GM10248 (cell line): ENCODE measurements around the gene MAP2K7.
"Not testable (repeated sequence)": the region's sequence is repeated elsewhere in the genome, so short reads cannot be mapped to it uniquely, and the experiment has no call there.

Source experiments
- CTCF ChIA-PET: fragments of 300-600 bp; sonication (Branson Sonifier 250); formaldehyde crosslinking; extraction: SDS; loops from one replicate; lab custom pipeline; 2021; ENCODE audit warnings: antibody characterized with exemption; lab: Yijun Ruan, JAX
- POLR2A ChIA-PET: fragments of 350-650 bp; sonication (Branson Sonifier 250); formaldehyde crosslinking; extraction: SDS; loops from one replicate; lab custom pipeline; 2020; ENCODE audit warnings: antibody characterized with exemption; lab: Yijun Ruan, JAX
- DNase-seq: peaks from one replicate; pipeline ENCODE4 v3.0.0; 2012; ENCODE audit errors: extremely low spot score
- TF ChIP-seq, protein P1 (sequence below): IDR thresholded peaks from 2 replicates; pipeline ENCODE4 v1.5.1; 2012; ENCODE audit warnings: mild to moderate bottlenecking, low read depth; ENCODE audit errors: extremely low read depth, missing control alignments, control extremely low read depth

MAP2K7 gene

GRCh38 chr19:7883796-7884570, 19.7 kb upstream of the MAP2K7 start:
- CTCF ChIA-PET, result interaction anchor here (5.3 kb wide), 1 partner anchor 15 kb away, joined by 25 read pairs; no protein-coding TSS in a partner anchor
- POLR2A ChIA-PET, result interaction anchor here (0.7 kb wide), 1 partner anchor 15 kb away, joined by 7 read pairs; no protein-coding TSS in a partner anchor
- DNase-seq, result no peak
- TF ChIP-seq, protein P1, sequence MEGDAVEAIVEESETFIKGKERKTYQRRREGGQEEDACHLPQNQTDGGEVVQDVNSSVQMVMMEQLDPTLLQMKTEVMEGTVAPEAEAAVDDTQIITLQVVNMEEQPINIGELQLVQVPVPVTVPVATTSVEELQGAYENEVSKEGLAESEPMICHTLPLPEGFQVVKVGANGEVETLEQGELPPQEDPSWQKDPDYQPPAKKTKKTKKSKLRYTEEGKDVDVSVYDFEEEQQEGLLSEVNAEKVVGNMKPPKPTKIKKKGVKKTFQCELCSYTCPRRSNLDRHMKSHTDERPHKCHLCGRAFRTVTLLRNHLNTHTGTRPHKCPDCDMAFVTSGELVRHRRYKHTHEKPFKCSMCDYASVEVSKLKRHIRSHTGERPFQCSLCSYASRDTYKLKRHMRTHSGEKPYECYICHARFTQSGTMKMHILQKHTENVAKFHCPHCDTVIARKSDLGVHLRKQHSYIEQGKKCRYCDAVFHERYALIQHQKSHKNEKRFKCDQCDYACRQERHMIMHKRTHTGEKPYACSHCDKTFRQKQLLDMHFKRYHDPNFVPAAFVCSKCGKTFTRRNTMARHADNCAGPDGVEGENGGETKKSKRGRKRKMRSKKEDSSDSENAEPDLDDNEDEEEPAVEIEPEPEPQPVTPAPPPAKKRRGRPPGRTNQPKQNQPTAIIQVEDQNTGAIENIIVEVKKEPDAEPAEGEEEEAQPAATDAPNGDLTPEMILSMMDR, result no peak

- no peak for DNase-seq
- CTCF ChIA-PET, result interaction anchor here (1.2 to 5.3 kb wide), 4 partner anchors 17 to 317 kb away, joined by 3 to 25 read pairs (median 4); partner anchors contain the start of gene MAP2K7
- TF ChIP-seq, protein P1, result no peak
- POLR2A ChIA-PET, result no interaction called here
Measured at GRCh38 chr19:7885818-7886217, 17.9 kb upstream of the MAP2K7 start.

DNA sequence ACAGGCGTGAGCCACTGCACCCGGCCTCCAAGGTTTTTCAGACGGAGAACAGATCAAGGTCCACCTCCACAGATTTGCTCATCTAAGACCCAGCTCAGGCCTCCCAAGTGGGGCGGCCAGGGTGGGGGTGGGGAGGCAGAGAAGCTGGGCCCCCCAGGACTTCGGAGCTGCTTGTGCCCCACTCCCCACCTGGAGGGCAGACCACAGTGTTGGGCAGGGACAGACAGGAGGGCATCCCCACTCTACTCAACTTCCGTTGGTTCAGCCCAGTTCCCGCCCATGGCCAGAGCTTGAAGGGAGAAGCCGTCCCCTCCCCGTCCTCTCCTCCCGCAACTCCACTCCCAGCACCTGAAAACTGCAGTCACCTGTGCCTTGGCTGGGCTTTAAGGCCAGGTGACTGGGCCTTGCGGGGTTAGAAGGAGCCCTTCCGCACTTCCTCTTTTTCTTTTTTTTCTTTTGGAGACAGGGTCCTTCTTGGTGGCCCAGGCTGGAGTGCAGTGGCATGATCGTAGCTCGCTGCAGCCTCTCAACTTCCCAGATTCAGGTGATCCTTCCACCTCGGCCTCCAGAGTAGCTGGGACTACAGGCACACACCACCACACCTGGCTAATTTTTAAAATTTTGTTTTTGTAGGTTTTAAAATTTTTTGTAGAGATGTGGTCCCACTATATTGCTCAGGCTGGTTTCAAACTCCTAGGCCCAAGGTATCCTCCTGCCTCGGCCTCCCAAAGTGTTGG, 16.1 kb upstream of the MAP2K7 start:
- DNase-seq, result no peak
- CTCF ChIA-PET, result interaction anchor here (5.3 kb wide), 1 partner anchor 19 kb away, joined by 25 read pairs; no protein-coding TSS in a partner anchor
- POLR2A ChIA-PET, result no interaction called here
- TF ChIP-seq, protein P1, result no peak

DNA sequence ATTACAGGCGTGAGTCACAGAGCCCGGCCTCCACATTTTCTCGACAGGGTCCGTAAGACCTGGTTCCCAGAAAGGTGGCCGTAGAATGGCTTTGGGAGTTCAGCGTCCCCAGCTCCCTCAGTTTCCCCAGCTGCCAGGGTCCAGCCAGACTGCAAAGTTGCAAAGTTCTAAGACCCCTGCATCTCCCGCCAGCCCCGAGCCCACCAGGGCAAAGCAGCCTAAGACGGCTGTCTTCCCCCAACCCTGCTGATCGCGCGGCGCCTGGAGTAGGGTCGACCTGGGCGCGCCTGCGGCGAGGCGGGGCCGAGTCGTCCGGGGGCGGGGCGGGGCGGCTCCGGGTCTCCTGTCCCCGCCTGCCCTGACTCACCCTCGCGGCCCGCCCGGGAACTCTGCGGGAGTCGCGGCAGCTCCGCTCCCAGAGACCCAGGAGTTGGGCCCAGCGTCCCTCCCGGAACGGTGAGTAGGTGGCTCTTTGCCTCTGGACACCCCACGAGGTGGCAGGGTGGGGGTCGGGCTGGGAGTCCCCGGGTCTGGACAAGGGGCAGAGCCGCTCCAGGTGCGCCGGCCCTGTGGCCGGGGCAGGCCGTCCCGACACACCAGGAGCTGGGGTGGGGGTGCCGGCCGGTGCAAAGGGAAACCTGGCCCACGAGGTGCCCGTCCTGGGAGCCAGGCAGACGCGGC, 15.4 kb upstream of the MAP2K7 start, which contains the start of gene LRRC8E:
TSS of gene LRRC8E (plus strand) at position 366 of the 681 bp plus-strand sequence. CDS start 7,094 bp downstream, outside the sequence.
- TF ChIP-seq, protein P1, result no peak
- ChIA-PET CTCF (interaction anchor here (1.6 kb wide), 1 partner anchor 11 kb away, joined by 5 read pairs; no protein-coding TSS in a partner anchor), POLR2A (no interaction called here)
- no peak for DNase-seq

DNA sequence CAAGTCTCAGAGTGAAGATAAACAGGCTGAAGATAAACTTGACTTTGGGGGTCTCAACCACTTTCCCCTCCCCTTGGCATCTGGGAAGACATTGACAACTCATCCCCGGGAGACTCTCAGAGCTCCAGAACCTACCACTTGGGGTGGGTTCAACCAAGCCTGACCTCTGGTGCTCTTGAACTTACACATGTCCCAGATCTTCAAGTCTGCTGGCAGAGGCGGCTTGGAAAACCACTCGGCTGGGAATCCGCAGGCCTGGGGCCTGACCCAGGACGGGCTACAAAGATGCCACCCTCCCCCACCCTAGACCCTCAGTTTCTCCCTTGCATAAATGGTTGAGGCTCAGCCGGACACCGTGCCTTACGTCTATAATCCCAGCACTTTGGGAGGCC, 14.9 kb upstream of the MAP2K7 start:
- ChIA-PET CTCF (interaction anchor here (0.7 to 1.6 kb wide), 2 partner anchors 10 to 1046 kb away, joined by 3 to 5 read pairs; no protein-coding TSS in a partner anchor), POLR2A (no interaction called here)
- TF ChIP-seq, protein P1, result no peak
- no peak for DNase-seq

DNA sequence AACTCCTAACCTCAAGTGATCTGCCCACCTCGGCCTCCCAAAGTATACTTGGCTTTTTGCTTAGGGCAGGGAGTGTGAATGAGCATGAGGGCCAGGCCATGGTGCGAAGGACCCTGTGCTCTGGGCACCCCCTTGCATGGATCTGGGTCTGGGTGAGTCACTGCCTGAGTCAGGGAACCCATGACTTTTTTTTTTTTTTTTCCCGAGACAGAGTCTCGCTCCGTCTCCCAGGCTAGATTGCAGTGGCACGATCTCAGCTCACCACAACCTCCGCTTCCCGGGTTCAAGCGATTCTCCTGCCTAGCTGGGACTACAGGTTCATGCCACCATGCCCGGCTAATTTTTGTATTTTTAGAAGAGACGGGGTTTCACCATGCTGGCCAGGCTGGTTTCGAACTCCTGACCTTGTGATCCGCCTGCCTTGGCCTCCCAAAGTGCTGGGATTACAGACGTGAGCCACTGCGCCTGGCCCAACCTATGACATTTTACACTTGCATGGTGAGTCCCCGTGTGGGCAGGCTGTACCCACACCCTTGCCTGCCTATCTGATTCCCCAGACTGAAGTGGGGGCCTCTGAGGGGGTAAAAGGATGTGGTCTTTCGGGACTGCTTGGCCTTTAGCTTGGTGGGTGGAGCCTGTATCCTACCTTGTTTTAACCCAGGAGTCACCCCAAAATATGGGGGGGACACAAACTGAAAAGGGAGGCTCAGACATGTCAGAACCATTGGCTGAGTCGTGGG, 10.1 kb upstream of the MAP2K7 start:
- DNase-seq, POLR2A ChIA-PET: not testable (repeated sequence)
- CTCF ChIA-PET, result interaction anchor here (1.4 to 2.5 kb wide), 4 partner anchors 8 to 24 kb away, joined by 4 to 11 read pairs (median 5); partner anchors contain the start of gene MAP2K7
